K562 (cell line): ENCODE data around the gene SPECC1L.

Source experiments
- CUX1 ChIP-seq: fragments of 200-800 bp; sonication (Bioruptor generic); IDR thresholded peaks from 2 replicates; pipeline ENCODE4 v1.6.1; 2016; ENCODE audit warnings: missing genetic modification characterization, missing compliant biosample characterization
- EGR1 ChIP-seq: fragments of 450-650 bp; conservative IDR thresholded peaks from 2 replicates; pipeline ENCODE4 v1.6.1; 2017; ENCODE audit warnings: mild to moderate bottlenecking
- EZH2 ChIP-seq: IDR thresholded peaks from 2 replicates; pipeline ENCODE4 v1.6.1; 2012; ENCODE audit warnings: low read depth, mild to moderate bottlenecking, inconsistent platforms, low read length, borderline replicate concordance
- FOXJ3 ChIP-seq: sonication (generic); formaldehyde crosslinking; IDR thresholded peaks from 2 replicates; pipeline ENCODE4 v1.4.0; 2020; ENCODE audit warnings: mild to moderate bottlenecking, missing genetic modification reagents
- JUND ChIP-seq, 2 experiments: IDR thresholded peaks; 2 replicates in 1 of 2; 3 replicates in 1 of 2; pipeline ENCODE4 v1.6.1; 2011; ENCODE audit warnings: borderline replicate concordance in 2 of 2, low read depth in 2 of 2, low read length in 2 of 2, improper control_type of control experiment in 1 of 2, missing biosample characterization in 1 of 2, missing genetic modification characterization in 1 of 2, missing genetic modification reagents in 1 of 2
- NFYB ChIP-seq: IDR thresholded peaks from 2 replicates; pipeline ENCODE4 v1.6.1; 2011; ENCODE audit warnings: mild to moderate bottlenecking, moderate library complexity; ENCODE audit not compliant: insufficient read length; ENCODE audit errors: extremely low read depth
- POLR2A ChIP-seq: fragments of 450-650 bp; conservative IDR thresholded peaks from 2 replicates; pipeline ENCODE4 v1.6.1; 2016
- ZNF12 ChIP-seq: sonication (generic); formaldehyde crosslinking; IDR thresholded peaks from 2 replicates; pipeline ENCODE4 v1.4.0; 2020; ENCODE audit warnings: mild to moderate bottlenecking, missing genetic modification reagents
- TF ChIP-seq, protein P1 (sequence below), 3 experiments: IDR thresholded peaks in 2 of 3; conservative IDR thresholded peaks in 1 of 3; 2 replicates each; pipeline ENCODE4 v1.5.1; 2011 to 2012; ENCODE audit warnings: low read length in 3 of 3, mild to moderate bottlenecking in 3 of 3, control low read depth in 2 of 3, improper control_type of control experiment in 1 of 3, inconsistent platforms in 1 of 3, low read depth in 1 of 3, mixed read lengths in 1 of 3, moderate library complexity in 1 of 3; ENCODE audit not compliant: insufficient read depth in 2 of 3

- no peak for TF ChIP-seq ZNF12 (CRISPR knock-in tag)
- no peak for TF ChIP-seq EZH2
- no peak for TF ChIP-seq EGR1
- no peak for TF ChIP-seq CUX1 (CRISPR knock-in tag)
- TF ChIP-seq, protein P1, sequence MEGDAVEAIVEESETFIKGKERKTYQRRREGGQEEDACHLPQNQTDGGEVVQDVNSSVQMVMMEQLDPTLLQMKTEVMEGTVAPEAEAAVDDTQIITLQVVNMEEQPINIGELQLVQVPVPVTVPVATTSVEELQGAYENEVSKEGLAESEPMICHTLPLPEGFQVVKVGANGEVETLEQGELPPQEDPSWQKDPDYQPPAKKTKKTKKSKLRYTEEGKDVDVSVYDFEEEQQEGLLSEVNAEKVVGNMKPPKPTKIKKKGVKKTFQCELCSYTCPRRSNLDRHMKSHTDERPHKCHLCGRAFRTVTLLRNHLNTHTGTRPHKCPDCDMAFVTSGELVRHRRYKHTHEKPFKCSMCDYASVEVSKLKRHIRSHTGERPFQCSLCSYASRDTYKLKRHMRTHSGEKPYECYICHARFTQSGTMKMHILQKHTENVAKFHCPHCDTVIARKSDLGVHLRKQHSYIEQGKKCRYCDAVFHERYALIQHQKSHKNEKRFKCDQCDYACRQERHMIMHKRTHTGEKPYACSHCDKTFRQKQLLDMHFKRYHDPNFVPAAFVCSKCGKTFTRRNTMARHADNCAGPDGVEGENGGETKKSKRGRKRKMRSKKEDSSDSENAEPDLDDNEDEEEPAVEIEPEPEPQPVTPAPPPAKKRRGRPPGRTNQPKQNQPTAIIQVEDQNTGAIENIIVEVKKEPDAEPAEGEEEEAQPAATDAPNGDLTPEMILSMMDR (IDR thresholded peaks at IDR 0.05 in 2 of 3, conservative IDR thresholded peaks at IDR 0.05 in 1 of 3; ENCODE audit: insufficient read depth in 2 of 3, low read depth in 1 of 3, low read length in 3 of 3) = no peak
- TF ChIP-seq NFYB = no peak
- no peak for TF ChIP-seq POLR2A
- no peak for TF ChIP-seq JUND (IDR thresholded peaks at IDR 0.05; ENCODE audit: borderline replicate concordance, low read depth, low read length)
- TF ChIP-seq JUND (tag; IDR thresholded peaks at IDR 0.05; ENCODE audit: borderline replicate concordance, low read depth, low read length) = no peak
- TF ChIP-seq FOXJ3 = no peak
These were observed 187.3 kb downstream of the SPECC1L start for GRCh38 chr22:24457894-24458420.
